GM19023 (cell line): ENCODE data around the gene CAMK2D.
"Not testable (repeated sequence)": the region's sequence is repeated elsewhere in the genome, so short reads cannot be mapped to it uniquely, and the experiment has no call there.

ENCODE experiments used
- ATAC-seq: cut with Tn5 transposase; IDR thresholded peaks from one replicate; pipeline ENCODE4 v1.9.1; 2021; ENCODE audit warnings: mild to moderate bottlenecking, moderate library complexity; ENCODE audit not compliant: unreplicated experiment

Gene CAMK2D

DNA sequence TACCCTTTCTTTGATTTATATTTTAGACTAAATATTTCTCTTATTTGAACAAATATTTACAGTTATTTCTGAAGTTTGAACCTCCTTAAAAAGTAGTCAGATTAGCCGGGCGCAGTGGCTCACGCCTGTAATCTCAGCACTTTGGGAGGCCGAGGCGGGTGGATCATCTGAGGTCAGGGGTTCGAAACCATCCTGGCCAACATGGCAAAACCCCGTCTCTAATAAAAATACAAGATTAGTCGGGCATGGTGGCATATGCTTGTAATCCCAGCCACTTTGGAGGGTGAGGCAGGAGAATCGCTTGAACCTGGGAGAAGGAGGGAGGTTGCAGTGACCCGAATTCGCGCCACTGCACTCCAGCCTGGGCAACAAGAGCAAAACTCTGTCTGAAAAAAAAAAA, 2.4 kb upstream of the CAMK2D start:
- ATAC-seq, result not testable (repeated sequence)

DNA sequence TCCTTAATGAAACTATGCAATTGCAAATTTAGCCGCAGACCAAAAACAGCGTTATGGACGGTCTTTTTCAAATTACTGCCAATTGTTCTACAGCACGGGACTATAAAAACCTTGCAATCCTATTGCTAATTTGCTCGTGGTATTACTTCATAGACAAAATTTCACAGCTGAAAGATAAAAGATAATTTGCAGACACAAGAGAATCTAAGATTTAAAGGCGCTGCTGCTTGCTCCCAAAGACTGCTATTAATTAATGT, 1.4 kb upstream of the CAMK2D start:
- ATAC-seq, result no peak

DNA sequence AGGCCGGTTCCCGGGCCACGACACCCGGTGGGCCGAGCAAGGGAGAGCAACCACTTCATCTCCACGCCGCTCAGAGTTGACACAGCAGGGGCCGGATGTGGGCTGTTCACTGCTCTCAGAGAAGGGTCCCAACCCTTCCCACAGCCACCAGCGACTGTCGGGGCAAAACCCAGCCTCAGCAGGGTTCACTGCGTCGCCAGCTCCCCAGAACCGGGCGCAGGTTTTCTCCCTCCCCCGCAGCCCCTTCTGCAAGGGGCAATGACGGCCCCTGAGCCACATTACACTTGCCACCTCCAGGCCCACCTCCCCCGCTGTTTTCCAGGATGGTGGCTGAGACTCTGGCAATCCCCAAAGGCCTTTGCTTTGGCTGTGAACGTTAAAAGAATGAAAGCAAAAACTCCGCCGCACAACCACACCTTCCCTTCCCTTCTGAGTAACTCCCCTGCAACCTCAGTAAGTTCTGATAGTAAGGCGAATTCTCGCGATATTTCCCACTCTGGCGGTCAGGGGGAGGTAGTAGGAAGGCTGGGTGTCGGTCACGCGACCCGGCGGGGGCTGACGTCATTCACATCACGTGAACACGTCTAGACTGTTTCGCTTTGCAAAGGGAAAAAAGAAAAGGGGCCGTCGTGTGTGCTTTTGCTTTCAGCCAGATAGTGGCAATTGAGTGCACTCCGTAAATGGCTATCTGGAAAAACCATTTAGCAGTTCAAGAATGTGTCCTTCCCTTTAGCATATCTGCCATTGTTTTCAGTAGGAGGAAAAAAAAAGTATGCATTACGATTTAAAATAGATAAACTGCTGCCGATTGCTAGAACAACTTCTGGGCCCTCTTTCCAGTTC, 869 bp upstream of the CAMK2D start:
- peak; percentile 59 for ATAC-seq

DNA sequence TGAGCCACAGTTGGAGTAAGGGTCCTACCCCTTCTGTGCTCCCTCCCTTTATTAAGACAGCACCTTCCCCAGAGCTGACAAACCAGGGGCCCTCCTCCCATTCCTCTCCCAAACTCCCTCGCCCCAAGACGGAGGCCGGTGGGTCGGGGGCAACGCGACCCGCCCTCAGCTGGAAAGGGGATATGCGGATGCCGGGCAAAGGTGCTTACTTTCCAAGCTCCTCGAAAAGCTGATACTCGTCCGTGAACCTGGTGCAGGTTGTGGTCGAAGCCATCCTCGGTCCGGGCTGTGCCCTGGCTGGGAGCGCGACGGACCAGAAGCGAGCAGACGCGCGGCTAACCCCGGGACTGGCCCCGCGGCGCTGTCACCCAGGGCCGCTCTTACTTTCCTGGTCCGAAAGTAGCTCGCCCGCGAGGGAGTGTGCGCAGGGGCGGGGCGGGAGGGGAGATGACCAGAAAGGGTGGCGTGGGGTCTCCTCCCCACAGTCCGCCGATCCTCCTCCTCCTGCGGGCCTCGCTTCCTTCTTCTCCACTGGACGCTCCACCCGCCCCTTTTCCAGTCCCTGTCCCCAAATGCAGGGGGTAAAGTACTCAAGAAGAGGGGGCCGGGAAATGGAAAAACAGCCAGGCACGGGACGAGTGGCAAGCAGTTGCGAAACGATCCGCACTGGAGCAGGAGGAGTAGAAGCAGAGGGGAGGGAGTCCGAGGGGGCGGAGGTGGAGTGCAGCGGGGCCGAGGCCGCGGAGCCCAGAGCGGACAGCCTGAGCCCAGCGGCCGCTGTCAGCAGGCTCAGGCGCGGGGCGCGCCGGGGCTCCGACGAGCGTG, 531 bp downstream of the CAMK2D start:
- peak; percentile 30 for ATAC-seq

DNA sequence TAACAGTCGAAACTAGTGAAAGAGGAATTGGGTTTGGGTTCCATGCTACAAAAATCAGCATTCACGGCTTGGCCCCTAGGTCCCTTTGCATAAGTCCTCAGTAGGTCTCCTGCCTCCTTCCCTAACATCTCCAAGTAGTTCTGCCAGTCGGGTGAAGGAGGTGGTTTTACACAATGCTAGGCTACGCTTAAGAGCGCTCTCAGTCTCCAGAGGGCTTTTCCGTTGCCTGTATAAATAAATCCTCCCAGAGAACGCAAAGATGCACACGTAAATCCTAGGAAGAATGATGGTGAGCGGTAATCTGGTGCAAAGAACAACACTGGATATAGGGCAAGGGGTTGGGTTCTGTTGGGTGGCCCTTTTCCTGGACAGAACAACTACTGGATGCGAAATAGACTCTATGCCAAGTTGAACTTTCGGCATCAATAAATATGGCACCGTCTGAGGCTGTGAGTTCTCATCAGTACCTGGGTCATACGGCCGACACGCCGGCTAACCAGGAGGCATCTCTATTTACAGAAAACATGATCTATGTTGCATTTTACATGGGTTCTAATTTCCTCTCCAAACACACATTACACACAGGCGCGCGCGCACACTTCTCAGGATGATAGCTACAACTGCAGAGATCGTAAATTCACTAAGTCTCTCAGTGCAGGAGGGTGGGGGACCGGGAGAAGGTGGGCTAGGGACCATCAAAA, 1.3 kb downstream of the CAMK2D start:
- no peak for ATAC-seq

DNA sequence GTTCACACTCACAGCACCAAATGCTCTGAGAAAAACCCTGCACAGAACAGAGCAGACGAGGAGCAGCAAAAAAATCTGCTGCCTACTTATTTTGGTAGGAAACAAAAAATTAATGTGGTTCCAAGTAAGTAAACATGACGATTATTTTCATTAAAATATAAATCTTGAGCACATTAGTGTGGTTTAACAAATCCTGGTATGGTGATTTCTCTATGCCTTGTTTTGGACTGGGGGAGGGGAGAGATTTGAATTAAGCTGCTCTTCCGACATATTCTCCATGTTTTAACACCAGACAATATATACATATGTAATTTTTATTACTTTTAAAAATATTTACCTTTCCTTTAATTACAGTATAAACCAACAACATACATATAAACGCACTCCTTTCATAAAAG, 1.8 kb downstream of the CAMK2D start:
- no peak for ATAC-seq

DNA sequence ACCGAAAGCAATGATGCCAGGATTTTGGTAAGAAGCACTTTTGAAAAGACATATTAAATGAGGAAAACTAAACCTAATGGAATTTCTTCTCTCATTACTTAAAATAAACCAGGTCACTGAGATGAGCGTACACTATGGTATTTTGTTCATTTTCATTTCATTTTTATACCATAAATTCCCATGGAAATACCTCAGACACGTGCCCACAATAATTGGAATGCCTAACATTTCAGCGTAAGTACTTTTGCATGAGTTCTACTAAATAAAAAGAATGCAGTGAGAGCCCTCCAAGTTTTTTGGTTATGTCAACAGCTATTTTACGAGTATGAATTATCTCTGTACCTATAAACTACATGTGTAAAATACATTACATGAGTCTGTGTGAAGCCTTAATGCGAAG, 3.2 kb downstream of the CAMK2D start:
- no peak for ATAC-seq

DNA sequence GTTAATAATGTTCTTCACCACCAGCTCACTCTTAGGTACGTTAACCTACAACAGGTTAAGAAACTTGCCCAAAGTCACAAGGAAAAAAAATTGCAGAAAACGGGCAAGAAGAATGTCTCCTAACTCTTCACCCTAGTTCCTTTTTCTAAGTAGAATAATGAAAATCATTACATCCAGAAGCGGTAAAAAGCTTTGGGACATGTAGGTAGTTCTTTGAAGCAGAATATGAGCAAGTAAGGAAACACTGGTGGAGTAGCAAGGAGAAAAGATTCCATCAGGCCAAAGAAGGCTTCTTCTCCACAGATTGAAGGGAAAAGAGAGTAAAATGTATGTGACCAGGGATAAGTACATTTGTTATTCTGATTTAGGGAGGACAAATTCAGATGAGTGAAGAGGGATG, 4.1 kb downstream of the CAMK2D start:
- ATAC-seq, result no peak

DNA sequence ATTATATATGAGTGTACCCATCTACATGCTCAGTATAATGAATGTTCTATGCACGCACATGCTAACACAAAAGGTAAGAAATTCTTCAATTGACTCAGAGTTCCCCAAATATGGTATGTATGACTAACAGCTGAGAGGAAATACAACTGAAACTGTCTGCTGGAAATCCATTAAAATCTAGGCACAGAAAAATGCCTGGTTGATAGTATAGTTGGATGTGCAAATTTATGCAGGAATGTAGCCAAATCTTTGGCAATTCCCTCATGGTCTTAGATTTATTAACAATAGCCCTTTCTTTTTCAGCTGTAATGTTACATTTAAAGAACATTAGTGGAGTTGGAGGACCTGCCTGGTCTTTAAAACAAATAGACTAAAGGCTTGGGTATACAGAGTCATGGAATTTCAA, 5.5 kb downstream of the CAMK2D start:
- peak; percentile 66 for ATAC-seq

DNA sequence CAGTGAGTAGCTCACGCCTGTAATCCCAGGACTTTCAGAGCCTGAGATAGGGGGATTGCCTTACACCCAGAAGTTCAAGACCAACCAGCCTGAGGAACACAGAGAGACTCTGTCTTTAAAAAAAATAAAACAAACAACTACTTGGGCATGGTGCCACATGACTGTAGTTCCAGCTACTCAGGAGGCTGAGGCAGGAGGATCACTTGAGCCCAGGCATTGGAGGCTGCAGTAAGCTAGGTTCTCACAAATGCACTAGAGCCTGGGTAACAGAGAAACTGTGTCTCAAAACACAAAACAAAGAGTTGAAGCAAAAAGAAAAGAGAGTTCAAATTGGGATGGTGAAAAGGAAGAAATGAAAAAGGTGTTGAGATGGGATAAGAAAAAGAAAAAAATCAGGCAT, 10.8 kb downstream of the CAMK2D start:
- ATAC-seq, result no peak

DNA sequence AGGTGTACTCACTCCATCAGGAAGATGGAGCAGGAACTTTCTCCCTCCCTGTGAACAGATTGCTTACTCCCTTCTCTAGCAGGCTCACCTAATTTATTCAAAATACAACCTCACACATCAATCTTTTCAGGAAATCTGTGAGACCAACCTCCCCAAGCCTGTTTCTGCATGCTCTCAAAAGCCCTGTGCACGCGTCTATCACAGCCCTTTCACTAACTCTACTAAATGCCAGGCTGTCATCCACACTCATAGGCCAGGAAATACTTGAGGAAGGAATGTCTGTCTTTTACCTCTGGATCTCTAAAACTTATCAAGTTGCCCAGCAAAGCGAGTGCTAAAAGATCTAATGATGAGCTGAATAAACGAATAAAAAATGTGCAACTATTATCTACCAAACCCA, 11.2 kb downstream of the CAMK2D start:
- ATAC-seq, result no peak

DNA sequence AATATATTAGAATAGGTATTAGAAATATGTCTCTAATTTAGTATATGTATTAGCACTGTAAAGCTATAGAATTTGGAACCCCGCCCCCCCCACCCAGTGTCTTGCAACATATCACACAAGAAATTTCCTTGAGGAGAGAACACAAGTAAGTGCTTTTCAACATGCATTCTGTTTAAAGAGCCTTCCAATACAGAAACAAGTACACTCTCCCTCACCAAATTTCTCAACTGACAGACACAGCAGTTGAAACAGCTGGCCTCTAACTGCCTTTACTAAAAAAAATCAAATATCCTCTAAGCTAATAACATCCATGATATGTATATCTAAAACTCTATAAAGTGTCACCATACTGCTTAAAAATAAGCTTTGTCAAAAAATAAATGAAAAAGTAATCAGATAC, 12.4 kb downstream of the CAMK2D start:
- ATAC-seq, result no peak

DNA sequence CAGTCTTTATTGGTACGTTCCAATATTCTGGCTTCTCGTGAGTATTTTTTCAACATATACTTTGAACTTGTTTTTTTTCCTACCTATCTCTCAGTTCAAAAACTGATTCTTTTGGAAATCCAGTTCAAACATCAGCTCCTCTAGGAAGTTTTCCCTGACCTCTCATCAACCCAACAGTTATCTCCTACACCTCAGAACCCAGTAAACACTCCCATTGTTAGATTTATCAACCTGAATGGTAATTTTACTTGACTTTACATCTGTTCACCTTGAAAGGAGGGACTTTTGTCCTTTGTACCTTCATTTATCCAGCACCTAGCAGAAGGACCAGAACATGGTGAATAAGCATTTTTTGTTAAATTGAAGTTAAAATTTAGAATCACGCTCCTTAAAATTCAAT, 13.6 kb downstream of the CAMK2D start:
- no peak for ATAC-seq

DNA sequence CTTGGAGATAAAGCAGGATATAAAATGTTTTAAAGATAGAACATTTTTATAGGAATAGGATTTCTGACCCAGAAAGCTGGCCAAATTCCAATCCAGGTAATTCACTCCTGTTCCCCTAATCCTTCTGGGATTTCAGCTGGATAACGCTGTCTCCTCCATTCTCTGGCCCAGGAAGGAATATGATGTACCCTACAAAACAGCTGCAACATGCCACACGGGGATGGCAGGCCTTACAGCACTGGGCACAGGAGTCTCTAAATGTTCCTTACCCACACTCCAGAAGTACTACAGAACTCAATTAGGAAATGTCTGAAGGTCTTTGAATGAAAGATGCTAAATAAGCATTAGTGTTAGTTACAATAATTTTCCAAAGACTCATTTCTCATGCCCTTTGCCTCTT, 15.8 kb downstream of the CAMK2D start:
- ATAC-seq, result no peak

DNA sequence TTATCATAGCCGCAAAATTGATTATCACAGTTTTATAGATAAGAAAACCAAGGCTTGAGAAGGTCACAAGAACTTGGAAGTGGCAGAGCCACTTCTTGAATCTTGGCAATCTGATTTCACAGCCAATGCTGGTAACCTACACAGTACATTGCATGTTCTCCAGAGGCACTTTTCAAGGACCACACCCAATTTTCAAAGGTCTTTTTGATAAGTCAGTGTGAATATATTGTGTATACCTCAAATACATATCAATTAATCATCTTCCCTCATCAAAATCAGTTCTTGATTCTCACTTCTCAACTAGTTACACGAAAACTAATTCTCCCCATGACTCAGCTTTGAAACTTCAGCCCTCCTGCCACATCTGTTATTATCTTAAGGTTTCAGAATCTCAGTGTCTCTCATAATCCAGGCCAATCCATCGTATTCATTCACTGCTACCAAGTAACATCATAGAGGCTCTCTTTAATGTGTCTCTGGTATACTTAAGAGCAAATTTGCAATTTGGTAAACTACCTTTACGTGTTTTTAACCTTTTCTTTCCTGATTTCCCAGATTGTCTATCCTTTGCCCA, 16.8 kb downstream of the CAMK2D start:
- no peak for ATAC-seq

DNA sequence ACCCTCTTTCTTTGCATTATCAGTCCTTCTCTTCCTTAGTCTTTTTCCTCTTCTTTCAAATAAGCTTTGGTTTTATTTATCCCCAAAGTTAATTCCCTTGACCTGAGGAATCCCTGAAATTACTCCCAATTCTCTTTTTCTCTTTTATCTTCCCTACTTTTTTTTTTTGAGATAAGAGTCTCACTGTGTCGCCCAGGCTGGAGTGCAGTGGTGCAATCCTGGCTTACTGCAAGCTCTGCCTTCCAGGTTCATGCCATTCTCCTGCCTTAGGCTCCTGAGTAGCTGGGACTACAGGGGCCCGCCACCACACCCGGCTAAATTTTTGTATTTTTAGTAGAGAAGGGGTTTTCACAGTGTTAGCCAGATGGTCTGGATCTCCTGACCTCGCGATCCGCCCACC, 17.8 kb downstream of the CAMK2D start:
- no peak for ATAC-seq

DNA sequence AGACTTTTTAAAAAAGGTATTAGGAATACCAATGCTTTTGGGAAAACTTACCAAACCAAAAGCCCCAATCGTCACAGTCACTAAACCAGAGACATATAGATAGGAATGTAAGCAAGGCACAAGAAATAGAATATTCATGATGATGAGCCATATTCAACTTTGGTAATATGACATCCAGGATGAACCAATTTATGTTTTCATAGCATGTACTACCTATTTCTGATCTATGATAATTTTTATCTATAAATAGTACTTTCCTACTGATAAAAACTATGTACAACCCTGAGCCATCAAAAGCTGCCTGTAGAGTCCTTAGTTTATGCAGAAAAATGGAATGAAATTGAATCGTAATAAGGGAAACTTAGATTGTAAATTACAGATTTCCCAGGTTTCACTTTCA, 18.9 kb downstream of the CAMK2D start:
- ATAC-seq, result no peak

DNA sequence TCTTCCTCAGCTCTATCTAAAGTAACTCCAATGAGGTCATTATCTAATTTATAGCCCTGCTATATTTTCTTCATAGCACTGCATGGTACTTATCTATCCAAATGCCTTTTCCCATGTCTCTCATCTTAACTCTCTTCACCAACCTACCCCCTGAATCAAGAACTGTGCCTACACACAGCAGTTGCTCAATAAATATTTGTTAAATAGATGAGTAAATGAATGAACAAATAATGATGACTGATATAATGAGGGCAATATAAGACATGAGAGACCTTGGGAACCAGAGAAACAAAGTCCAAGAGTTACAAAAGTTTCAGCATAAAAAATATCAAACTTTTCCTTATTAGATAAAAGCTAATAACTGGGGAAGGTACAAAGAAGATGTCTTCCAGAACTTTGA, 19.6 kb downstream of the CAMK2D start:
- ATAC-seq, result no peak

DNA sequence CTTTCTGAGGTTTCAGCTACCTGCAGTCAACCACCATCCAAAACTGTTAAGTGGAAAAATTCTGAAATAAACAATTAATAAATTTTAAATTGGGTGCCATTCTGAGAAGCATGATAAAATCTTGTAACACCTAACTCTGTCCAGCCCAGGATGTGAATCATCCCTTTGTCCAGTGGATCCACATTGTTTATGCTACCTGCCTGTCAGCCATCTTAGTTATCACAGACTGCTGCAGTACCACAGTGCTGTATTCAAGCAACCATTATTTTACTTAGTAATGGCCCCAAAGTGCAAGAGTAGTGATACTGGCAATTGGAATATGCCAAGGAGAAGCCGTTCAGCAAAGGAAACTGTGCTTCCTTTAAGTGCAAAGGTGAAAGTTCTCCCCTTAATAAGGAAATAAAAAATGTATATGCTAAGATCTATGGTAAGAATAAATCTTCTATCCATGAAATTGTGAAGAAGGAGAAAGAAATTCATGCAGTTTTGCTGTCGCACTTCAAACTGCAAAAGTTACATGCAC, 20.6 kb downstream of the CAMK2D start:
- ATAC-seq, result no peak

DNA sequence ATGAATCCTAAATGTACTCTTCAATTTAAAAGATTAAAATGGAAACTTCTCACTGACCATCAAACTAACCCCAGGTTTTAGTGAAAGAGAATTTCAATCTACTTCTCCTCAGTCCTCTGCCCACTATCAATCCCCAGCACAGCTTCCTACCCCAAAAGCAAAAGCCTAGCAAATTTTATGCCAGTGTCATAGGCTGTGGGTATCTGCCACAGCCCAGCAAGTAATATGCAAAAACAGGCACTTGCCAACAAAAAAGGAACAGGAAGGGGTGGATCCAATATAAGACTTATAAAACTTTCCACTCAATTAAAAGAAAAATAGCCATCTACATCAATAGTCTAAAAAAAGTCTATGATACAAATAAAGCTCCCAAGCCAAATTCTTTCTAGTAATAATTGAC, 22.3 kb downstream of the CAMK2D start:
- ATAC-seq, result no peak

DNA sequence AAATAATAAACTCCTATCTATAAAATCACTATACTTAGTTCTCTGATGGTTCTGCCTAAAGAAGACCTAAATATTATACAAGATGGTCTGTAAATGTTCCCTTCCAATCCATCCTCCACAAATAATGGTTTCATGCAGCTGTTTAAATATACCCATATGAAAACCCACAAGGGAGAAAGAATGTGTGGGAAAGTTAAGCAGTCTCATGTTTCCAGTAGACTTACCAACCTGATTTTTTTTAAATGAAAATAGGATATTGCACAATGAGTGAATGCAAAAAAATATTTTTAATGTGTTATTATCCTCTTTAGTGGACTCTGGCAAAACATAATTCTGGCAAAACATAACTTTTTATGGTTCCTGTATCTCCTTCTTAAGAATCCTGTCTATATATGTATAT, 23.3 kb downstream of the CAMK2D start:
- no peak for ATAC-seq
